GM18526 (cell line): ENCODE measurements around the gene RFX8.

Experiments used
- POLR2A ChIP-seq: IDR thresholded peaks from 3 replicates; pipeline ENCODE4 v1.6.1; 2011; ENCODE audit not compliant: insufficient read length; ENCODE audit errors: extremely low read depth

Gene RFX8

DNA sequence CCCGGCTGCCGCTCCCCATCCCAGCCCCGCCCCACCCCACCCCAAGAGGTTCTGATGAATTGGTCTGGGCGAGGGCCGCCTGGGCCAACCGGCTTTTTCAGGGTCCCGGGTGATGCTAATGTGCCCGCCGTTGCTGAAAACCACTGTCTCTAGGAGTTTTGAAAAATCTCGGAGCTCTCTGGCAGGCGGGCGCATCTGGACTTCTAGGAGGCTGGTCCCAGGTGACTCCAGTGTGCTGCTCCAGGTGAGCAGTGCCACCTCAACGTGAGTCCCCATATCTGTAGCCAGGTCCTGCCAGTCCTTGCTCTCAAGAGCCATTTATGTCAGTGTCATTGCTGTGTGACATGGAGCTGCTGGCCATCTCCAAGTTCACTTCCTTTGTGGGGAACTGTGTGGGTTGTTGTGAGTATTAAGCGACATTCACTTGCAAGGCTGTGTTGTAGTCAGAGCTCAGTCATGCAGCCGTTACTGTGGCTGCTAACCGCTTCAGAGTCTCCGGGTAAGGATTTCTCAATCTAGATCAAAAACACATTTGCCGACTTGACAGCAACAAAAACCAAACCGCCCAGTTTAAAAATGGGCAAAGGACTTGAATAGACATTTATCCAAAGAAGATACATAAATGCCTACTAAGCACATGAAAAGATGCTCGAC is at the start of gene RFX8:
RFX8 (minus strand) TSS at position 382 of the 654 bp plus-strand sequence. CDS start 8,264 bp downstream, outside the sequence.
- TF ChIP-seq POLR2A, result no peak

DNA sequence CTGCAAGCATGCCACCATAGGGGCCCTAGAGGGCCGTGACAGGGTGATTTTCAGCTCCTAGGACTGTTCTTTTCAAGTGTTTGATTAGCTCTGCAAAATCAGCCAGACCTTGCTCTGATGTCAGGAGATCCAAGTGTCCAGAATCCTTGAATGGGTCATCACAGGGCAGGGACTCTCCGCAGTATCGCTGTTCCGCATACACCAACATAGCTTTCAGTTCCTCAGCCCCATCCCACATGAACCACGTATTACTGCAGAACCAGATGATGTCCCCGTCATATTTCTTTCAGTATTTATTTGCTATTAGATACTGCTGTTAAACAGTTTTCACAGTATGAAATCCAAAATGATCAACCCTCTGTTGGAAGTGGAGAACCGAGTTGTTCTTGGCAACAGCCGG is 46.6 kb upstream of the RFX8 start:
- no peak for TF ChIP-seq POLR2A

DNA sequence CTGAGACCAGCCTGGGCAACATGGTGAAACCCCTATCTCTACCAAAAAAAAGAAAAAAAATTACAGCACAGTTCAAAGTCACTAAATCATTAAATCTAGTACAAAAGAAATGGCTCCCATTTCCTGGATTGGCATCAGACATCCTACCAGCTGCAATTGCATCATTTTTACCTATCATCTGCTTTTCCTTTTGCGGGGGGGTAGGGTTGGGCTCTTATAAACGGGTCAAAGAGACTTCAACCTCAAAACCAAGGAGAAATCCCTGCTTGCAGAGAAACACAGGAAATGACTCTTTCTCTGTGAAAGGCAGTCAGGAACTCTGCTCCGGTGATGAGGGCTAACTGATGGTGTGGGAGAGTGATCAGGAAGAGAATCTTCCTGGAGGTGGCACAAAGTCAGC is 45.3 kb upstream of the RFX8 start:
- no peak for TF ChIP-seq POLR2A

DNA sequence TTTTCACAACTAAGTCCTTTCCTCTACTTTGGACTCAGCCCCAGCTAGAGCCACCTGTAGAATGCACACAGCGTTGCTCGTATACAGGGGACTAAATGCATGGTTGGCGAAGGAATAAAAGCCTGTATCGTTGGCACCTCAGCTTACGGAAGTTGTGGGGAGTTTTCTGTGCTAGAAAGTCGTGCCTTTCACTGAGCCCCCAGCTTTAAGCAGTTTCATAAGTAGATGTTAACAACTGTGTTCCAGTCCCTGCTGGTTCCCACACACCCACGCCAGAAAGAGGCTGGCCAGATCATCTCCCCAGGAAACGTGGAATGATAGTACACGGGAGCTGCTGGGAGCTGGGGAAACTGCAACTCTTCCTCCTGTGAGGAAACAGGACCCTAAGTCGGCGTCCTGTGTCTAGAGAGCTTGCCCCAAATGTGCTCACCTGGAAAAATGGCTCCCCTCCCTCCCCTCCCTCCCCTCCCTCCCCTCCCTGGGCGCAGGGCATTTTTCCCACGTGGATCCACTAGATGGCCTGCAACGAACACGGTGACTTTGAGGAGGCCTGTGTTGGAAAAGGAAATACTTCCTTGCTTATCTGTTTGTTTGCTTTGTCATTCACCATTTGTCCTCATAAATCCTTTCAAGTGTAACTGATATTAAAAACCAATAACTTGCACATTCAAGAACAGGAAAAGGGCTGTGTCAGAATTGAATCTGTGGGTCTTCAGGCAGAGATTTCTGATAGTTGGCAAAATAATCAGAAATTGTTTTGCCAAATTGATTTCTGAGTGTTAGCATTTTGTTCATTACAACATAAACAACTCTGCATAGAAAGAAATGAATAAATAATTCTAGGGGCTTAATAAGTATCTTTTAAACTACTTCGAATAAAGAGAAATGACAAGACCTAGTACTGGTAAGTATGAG is 43.9 kb upstream of the RFX8 start:
- no peak for TF ChIP-seq POLR2A

DNA sequence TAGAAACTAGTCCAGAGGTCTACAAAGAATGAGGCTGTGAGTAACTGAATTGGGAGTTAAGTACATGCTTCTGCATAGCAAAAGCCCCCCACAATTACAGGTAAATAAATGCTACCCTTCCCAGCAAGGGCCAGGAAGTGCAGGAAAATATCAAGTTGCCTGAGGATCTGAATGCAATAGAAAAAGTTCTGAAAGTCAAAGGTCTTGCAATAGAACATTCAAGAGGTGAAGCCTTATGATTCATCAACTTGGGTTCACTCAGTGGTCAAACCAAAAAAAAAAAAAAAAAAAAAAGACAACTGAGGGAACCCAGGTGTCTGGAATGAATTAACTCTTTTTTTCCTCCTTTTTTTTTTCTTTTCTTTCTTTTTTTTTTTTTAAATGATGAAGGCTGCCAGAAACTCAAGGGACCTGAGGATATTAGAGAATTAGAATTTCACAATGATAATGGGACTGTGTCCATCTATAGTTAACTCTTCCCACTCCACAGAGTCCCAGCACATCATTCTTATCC is 42.9 kb upstream of the RFX8 start:
- no peak for TF ChIP-seq POLR2A

DNA sequence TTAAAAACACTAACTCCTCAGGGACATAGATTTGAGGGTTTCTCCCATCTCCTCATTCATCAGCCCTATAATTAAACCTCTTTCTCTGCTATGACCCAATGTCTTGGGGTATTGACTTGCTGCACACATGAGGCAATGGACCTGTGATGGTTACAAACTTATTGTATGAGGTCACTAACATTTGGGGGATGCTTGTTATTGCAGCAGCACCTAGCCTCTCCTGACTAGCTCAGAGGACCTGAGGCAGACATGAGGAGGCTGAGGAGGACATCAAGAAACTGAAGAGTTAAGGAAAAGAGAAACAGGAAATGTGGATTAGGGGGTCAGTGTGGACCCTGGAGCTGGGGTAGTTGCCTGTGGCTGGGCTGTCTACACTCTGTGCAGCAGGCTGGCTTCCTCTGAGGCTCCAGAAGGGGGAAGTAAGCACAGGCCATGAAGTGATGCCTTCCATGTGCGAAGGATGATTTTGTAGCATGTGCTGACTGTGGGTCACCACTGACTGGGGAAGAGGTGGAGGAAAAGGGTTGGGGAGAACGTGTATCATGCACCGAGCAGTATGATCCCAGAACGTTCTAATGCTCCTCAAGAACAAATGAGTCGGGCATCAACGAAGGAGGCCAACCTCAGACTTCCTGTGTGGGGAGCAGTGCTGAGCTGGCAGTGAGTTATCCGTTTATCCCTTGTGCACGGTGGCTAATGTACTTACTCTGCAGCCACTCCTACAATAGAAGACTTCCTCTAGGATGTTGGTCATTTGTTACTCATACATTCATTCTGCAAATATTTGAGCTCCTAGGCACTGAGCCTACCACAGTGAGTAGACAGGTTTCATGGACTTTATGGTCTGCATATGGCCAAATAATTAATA is 42.1 kb upstream of the RFX8 start:
- TF ChIP-seq POLR2A, result no peak

DNA sequence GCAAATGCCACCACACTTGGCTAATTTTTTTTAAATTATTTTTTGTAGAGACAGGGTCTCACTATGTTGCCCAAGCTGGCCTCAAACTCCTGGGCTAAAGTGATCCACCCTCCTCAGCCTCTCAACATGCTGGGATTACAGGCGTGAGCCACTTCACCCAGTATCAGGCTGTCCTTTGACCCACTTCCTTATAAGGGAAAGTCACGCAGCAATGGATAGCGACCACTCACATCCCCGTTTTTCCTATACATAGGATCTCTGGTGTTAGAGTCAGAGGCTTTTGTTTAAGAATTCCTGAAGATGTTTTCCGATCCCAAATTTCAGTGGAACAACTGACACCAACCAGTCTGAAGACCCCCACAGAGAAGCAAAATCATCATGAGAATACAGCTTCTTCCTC is 41.4 kb upstream of the RFX8 start:
- no peak for TF ChIP-seq POLR2A

DNA sequence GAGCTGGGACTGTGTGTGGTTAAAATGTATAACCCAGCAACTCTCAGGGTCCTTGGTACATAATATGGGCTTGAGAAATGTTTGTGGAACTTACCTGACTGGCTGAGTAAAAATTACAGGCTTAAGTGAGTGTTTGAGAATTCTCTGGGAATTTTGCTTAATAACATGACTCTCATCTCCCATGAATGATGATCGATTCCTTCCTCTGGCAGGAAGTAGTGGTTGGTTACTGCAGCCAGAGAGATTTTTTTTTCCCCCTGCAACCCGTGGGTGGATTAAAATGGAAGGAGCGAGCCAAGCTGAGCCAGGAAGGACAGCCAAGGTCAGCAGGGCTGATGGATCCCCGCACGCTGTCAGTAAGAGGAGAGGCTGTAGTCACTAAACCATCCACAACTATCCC is 40.6 kb upstream of the RFX8 start:
- TF ChIP-seq POLR2A, result no peak

DNA sequence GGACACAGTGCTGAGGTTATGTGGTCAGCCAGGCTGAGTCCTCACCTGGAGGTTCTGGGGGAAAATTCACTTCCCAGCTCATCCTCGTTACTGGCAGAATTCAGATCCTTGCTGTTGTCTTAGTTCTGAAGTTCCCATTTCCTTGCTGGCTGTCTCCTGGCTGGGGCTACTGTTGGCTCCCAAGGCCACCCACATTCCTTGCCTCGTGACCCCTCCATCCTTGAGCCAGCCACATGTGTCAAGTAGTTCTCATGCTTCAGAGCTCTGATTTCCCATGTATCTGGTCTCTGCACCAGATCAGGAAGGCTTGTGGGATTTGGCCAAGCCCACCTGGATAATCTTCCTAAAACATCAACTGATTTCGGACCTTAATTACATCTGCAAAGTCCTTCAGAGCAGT is 38.1 kb upstream of the RFX8 start:
- no peak for TF ChIP-seq POLR2A

DNA sequence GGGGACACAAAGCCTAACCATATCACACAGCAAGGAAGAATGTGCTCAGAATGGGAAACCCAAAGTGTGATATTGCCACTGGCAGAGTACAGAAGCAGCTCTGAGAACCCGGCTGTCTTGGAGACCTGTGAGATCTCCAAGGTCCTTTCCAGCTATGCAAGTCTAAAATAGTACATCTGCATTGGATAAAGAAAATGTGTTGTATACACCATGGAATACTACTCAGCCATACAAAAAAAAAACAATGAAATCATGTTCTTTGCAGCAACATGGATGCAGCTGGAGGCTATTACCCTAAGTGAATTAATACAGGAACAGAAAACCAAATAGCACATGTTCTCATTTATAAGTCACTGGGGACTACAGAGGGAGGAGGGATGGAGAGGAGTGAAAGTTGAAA is 36.5 kb upstream of the RFX8 start:
- TF ChIP-seq POLR2A, result no peak

DNA sequence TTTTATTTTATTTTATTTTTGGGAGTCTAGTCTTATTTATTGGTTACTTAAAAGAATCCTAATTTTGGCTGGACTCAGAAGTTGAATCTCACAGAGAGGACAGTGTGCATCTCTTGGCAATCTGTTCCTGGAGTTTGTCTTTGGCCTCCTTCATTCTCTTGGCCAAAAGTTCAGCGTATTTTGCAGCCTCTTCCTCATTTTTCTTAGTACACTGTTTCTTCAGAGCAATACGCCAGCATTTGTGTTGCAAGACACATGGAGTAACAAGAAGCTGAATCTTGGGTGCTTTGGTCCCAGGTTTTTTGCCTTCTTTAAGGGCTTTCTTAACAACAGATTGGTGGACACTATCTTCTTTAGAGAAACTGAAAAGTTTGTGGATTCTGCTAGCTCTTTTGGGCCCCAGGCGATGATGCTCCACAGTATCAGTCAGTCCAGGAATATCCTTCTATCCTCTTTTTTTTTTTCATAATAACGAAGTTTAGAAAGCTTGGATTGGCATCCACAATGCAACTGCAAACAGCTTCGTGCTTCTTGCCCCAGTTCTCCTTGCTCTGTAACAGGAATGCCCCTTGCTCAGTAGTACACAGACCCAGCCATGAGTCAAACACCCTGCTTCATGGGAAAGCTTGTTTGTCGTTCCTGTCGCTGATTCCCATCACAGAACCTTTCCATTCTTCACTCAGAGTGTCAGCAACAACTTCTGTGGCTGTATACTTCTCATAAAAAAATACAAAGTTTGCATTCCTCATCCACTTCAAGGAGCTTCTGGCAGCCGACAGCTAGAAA is 34.8 kb upstream of the RFX8 start:
- TF ChIP-seq POLR2A, result no peak

DNA sequence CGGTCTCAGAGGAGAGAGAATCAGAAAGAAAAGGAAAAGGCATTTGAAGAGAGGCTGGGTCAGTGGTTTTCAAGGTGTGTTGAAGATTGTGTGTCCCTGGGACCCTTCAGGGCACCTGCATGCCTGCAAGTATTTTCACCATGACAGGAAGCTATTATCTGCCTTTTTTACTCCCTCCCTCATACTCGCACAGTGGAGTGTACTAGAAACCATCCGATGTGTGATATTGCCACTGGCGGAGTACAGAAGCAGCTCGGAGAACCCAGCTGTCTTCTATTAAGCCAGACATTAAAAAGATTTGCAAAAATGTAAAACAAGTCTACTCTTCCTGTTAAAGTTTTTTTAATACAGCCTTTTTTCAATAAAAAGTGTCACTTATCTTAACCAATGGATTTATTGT is 33.7 kb upstream of the RFX8 start:
- no peak for TF ChIP-seq POLR2A

DNA sequence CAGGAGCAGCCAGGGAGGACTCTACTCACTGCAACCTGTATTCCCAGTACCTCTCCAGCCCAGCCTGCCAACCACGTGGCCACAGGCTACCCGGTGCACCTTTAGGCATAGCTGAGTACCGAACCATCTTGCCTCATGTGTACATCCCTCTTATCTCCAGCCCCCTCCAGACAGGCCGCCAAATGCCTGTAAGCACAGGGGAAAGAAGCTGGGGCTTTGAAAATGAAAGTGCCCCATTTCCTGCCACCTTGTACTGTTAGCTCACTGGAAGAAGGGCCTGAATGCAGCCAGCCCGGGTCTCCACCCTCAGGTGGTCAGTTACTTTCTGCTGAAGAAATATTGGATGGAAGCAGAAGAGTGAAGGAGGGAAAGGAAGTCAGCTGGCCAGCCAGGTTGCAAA is 27.2 kb upstream of the RFX8 start:
- no peak for TF ChIP-seq POLR2A

DNA sequence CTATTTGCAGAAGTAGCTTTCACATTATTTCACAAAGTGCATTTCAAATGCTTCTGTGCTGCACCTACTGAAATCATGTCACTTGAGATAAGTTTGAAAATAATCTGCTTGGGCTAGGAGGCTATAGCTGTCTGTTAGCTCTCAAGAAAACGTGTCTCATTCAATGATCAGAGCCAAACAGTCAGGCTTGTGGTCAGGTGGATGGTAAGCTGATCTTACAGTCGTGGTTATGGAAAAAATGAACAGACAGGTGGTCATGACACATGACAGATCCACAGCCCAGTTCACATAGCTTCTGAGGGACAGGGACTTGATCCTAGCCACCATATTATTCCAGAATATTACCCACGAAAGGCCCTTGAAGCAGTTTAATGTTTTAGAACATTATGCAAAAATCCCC is 26.5 kb upstream of the RFX8 start:
- no peak for TF ChIP-seq POLR2A

DNA sequence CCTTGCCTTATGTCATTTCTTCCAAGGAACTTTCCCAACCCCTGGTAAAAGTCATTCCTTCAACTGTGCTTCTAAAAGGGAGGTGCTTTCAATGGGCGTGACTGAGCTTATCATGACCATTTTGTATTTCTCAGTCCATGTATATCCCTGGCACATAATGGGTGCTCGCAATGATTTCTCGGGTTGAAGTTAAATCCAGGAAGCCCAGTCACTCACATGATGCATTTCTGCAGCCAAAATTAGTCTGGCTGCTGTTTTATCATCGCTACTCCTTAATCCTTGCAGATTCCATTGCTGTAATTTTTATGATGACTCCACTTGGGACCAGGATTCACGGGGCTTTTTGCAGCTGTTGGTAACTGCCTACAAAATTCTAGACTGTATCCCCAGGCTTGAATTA is 25.9 kb upstream of the RFX8 start:
- no peak for TF ChIP-seq POLR2A
